ENCODE data around the gene ACCS. TPM values are rescaled to one million over a fixed set of nuclear protein-coding genes. Genes with fewer than 3 reads are reported as not detected.
A peak's percentile ranks its signal among the peaks of the same experiment; 100 is the strongest.

Gene ACCS
- total RNA-seq, 1 donor from 2014 or later: 20.9 TPM

DNA sequence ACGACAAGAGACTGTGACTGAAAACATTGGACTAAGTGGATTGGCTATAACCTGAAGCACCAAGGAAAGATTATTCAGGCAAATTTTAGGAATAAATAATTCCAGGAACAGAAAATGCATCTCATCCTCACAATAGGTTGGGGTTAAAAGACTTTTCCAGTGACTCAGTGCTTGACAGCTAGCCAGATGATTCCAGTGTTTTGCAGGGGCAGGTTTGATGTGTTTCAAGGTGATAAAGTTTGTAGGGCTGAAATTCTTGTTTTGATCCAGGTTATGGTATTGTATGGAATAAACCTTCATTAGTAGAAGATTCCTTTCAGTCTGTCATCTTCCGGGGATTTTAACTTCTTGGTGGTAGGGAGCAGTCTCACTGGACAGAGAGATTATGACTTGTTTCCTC is 31.8 kb downstream of the ACCS start:
- peaks cover 0 to 4% (median 0%) of the 10 kb centered on the region in 3 donors for H3K36me3 ChIP-seq (ENCODE audit: control insufficient read depth in 3 of 3, insufficient read depth in 3 of 3, low read length in 3 of 3)
- no peaks in the 10 kb centered on the region for H3K9me3 ChIP-seq (ENCODE audit: control insufficient read depth in 3 of 3, low read length in 3 of 3)
- H3K4me1 ChIP-seq (ENCODE audit: control insufficient read depth in 3 of 3, insufficient read depth in 3 of 3, low read length in 3 of 3): peaks cover 18 to 24% (median 19%) of the 10 kb centered on the region in 3 donors
- no peak overlapping the region for H3K9ac ChIP-seq (ENCODE audit: low read depth in 1 of 3, low read length in 3 of 3)
- no peak overlapping the region for H3K27ac ChIP-seq (ENCODE audit: low read depth, low read length)
- no peak overlapping the region for H3K4me3 ChIP-seq (ENCODE audit: low read length in 3 of 3)
- no peaks in the 10 kb centered on the region for H3K27me3 ChIP-seq (ENCODE audit: control insufficient read depth in 3 of 3, insufficient read depth in 3 of 3, low read length in 3 of 3)

DNA sequence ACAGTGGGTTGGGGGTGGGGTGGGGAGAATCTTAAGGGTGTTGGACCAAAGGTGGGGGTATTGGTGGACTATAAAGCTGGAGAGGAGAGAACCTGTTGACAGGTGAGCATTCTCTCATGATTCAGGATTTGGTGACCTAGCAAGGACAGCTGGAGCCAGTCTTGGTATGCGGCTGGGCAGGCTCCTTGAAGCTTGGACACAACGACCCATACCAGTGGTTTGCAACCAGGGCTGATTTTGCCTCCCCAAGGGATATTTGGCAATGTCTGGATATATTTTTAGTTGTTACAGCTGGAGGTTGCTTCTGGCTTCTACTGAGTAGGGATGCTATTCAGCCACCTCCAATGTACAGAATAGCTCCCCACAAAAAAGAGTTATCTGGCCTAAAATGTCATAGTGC is 35.0 kb downstream of the ACCS start:
- no peaks in the 10 kb centered on the region for H3K9me3 ChIP-seq (ENCODE audit: control insufficient read depth in 3 of 3, low read length in 3 of 3)

GRCh38 chr11:44104481-44105294 is 38.6 kb downstream of the ACCS start:
- H3K4me3 ChIP-seq (ENCODE audit: low read length in 3 of 3): no peak overlapping the region
- peaks cover 7 to 12% (median 11%) of the 10 kb centered on the region in 3 donors for H3K4me1 ChIP-seq (ENCODE audit: control insufficient read depth in 3 of 3, insufficient read depth in 3 of 3, low read length in 3 of 3)
- peaks cover 12 to 19% (median 17%) of the 10 kb centered on the region in 3 donors for H3K36me3 ChIP-seq (ENCODE audit: control insufficient read depth in 3 of 3, insufficient read depth in 3 of 3, low read length in 3 of 3)
- H3K27me3 ChIP-seq (ENCODE audit: control insufficient read depth in 3 of 3, insufficient read depth in 3 of 3, low read length in 3 of 3): no peaks in the 10 kb centered on the region
- H3K9ac ChIP-seq (ENCODE audit: low read depth in 1 of 3, low read length in 3 of 3): no peak overlapping the region
- no peaks in the 10 kb centered on the region for H3K9me3 ChIP-seq (ENCODE audit: control insufficient read depth in 3 of 3, low read length in 3 of 3)
- no peak overlapping the region for H3K27ac ChIP-seq (ENCODE audit: low read depth, low read length)

More for the DNA sequence above, 35.0 kb downstream of the ACCS start:
- Histone ChIP-seq H3K4me1 (ENCODE audit: control insufficient read depth in 3 of 3, insufficient read depth in 3 of 3, low read length in 3 of 3) (peaks cover 13 to 20% (median 17%) of the 10 kb centered on the region in 3 donors), H3K27ac (ENCODE audit: low read depth, low read length) (no peak overlapping the region), H3K27me3 (ENCODE audit: control insufficient read depth in 3 of 3, insufficient read depth in 3 of 3, low read length in 3 of 3) (no peaks in the 10 kb centered on the region), H3K36me3 (ENCODE audit: control insufficient read depth in 3 of 3, insufficient read depth in 3 of 3, low read length in 3 of 3) (peaks cover 0 to 4% (median 0%) of the 10 kb centered on the region in 3 donors), H3K4me3 (ENCODE audit: low read length in 3 of 3) (no peak overlapping the region), H3K9ac (ENCODE audit: low read depth in 1 of 3, low read length in 3 of 3) (peak overlapping the region in 1 of 3 donors; percentile 20)

- H3K27me3 ChIP-seq (ENCODE audit: control insufficient read depth in 3 of 3, insufficient read depth in 3 of 3, low read length in 3 of 3): no peaks in the 10 kb centered on the region
- no peak overlapping the region for H3K4me3 ChIP-seq (ENCODE audit: low read length in 3 of 3)
Measured at GRCh38 chr11:44108260-44108659, 42.2 kb downstream of the ACCS start.

DNA sequence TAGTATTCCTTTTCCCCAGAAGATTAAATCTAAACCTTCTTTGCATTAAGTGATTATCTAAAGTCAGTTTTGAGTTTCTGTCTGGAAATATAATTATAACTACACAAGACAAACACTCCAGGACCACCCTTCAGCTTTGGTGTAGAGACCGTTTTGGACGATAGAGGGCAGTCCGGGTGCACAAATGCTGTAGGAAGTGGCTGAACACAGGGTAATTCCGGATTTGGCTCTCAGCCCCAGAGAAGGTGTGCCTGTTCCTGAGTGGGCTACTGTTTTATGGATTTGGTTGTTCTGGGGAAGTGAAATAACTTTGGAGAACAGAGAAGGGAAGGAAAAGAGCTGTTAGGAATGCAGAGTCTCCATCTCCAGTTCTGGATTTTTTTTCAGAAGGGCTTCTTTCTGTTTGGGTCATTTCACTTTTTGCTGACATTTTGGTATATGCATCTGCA is 44.2 kb downstream of the ACCS start:
- no peak overlapping the region for H3K27ac ChIP-seq (ENCODE audit: low read depth, low read length)
- H3K9me3 ChIP-seq (ENCODE audit: control insufficient read depth in 3 of 3, low read length in 3 of 3): no peaks in the 10 kb centered on the region
- H3K36me3 ChIP-seq (ENCODE audit: control insufficient read depth in 3 of 3, insufficient read depth in 3 of 3, low read length in 3 of 3): peaks cover 13 to 36% (median 30%) of the 10 kb centered on the region in 3 donors
- no peak overlapping the region for H3K9ac ChIP-seq (ENCODE audit: low read depth in 1 of 3, low read length in 3 of 3)
- no peak overlapping the region for H3K4me3 ChIP-seq (ENCODE audit: low read length in 3 of 3)
- peaks cover 9 to 26% (median 20%) of the 10 kb centered on the region in 3 donors for H3K4me1 ChIP-seq (ENCODE audit: control insufficient read depth in 3 of 3, insufficient read depth in 3 of 3, low read length in 3 of 3)
- H3K27me3 ChIP-seq (ENCODE audit: control insufficient read depth in 3 of 3, insufficient read depth in 3 of 3, low read length in 3 of 3): no peaks in the 10 kb centered on the region

More at GRCh38 chr11:44108260-44108659, 42.2 kb downstream of the ACCS start:
- no peak overlapping the region for H3K9ac ChIP-seq (ENCODE audit: low read depth in 1 of 3, low read length in 3 of 3)
- no peaks in the 10 kb centered on the region for H3K9me3 ChIP-seq (ENCODE audit: control insufficient read depth in 3 of 3, low read length in 3 of 3)
- H3K27ac ChIP-seq (ENCODE audit: low read depth, low read length): no peak overlapping the region
- peaks cover 9 to 16% (median 14%) of the 10 kb centered on the region in 3 donors for H3K4me1 ChIP-seq (ENCODE audit: control insufficient read depth in 3 of 3, insufficient read depth in 3 of 3, low read length in 3 of 3)
- H3K36me3 ChIP-seq (ENCODE audit: control insufficient read depth in 3 of 3, insufficient read depth in 3 of 3, low read length in 3 of 3): peaks cover 13 to 25% (median 16%) of the 10 kb centered on the region in 3 donors

DNA sequence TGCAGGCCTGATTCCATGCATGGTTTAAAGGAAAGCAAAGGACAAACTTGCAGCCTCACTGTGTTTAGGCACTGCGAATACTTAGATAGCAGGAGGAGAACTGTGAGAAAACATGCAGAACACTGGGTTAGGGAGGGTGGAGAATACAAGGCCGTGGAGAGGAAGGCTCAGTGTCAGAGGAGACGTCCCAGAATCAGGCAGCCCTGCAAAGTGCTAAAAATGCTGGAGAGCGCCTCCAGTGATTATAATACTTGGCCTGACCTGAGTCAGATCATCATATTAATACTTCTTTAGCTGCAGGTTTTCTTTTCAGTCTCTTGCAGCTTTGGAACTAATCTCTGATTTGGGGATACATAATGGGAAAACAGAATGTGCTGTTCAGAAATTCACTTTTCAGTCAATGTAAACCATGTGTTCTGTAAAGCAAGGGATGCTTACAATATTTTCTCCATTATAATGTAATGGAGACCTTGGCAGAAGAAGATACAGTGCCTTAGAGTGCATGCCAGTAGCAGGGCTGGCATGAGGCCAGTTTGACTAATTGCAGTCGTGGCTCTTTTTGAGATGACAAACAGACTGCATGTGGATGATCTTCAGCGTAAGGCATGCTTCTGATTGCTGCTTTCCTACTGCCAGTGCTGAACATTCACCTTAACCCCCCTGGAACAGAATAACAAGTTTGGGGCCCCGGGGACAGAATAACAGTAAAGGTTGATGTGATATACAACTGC is 46.2 kb downstream of the ACCS start:
- peaks cover 13 to 37% (median 34%) of the 10 kb centered on the region in 3 donors for H3K36me3 ChIP-seq (ENCODE audit: control insufficient read depth in 3 of 3, insufficient read depth in 3 of 3, low read length in 3 of 3)
- H3K27ac ChIP-seq (ENCODE audit: low read depth, low read length): no peak overlapping the region
- H3K27me3 ChIP-seq (ENCODE audit: control insufficient read depth in 3 of 3, insufficient read depth in 3 of 3, low read length in 3 of 3): no peaks in the 10 kb centered on the region
- peaks cover 9 to 30% (median 23%) of the 10 kb centered on the region in 3 donors for H3K4me1 ChIP-seq (ENCODE audit: control insufficient read depth in 3 of 3, insufficient read depth in 3 of 3, low read length in 3 of 3)
- H3K9ac ChIP-seq (ENCODE audit: low read depth in 1 of 3, low read length in 3 of 3): peak overlapping the region in 2 of 3 donors; percentile 9 to 47
- no peaks in the 10 kb centered on the region for H3K9me3 ChIP-seq (ENCODE audit: control insufficient read depth in 3 of 3, low read length in 3 of 3)
- H3K4me3 ChIP-seq (ENCODE audit: low read length in 3 of 3): no peak overlapping the region

DNA sequence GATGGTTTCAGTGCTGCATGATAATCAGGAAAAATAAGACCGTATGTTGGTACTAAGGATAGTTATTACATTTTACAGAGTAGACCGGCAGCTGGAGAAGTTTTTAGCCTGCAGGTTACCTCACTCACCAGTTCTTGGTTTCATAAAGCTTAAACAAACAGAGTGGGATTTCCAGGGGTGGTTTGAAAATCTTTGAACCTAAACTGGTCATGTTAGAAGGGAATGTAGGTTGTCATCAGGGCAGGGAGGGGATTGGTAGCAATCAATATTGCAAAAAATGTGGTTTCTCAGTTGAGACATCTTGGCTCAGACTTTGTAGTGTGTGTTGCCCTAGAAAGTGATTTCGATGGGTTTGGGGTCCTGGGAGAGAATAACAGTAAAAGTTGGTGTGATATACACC is 46.9 kb downstream of the ACCS start:
- Histone ChIP-seq H3K36me3 (ENCODE audit: control insufficient read depth in 3 of 3, insufficient read depth in 3 of 3, low read length in 3 of 3) (peaks cover 9 to 33% (median 31%) of the 10 kb centered on the region in 3 donors), H3K9ac (ENCODE audit: low read depth in 1 of 3, low read length in 3 of 3) (peak overlapping the region in 1 of 3 donors; percentile 9), H3K4me3 (ENCODE audit: low read length in 3 of 3) (no peak overlapping the region), H3K4me1 (ENCODE audit: control insufficient read depth in 3 of 3, insufficient read depth in 3 of 3, low read length in 3 of 3) (peaks cover 9 to 30% (median 23%) of the 10 kb centered on the region in 3 donors), H3K9me3 (ENCODE audit: control insufficient read depth in 3 of 3, low read length in 3 of 3) (no peaks in the 10 kb centered on the region), H3K27me3 (ENCODE audit: control insufficient read depth in 3 of 3, insufficient read depth in 3 of 3, low read length in 3 of 3) (no peaks in the 10 kb centered on the region), H3K27ac (ENCODE audit: low read depth, low read length) (no peak overlapping the region)

- Histone ChIP-seq H3K4me3 (ENCODE audit: low read length in 3 of 3) (no peak overlapping the region), H3K27me3 (ENCODE audit: control insufficient read depth in 3 of 3, insufficient read depth in 3 of 3, low read length in 3 of 3) (no peaks in the 10 kb centered on the region), H3K36me3 (ENCODE audit: control insufficient read depth in 3 of 3, insufficient read depth in 3 of 3, low read length in 3 of 3) (peaks cover 5 to 29% (median 27%) of the 10 kb centered on the region in 3 donors), H3K4me1 (ENCODE audit: control insufficient read depth in 3 of 3, insufficient read depth in 3 of 3, low read length in 3 of 3) (peaks cover 9 to 30% (median 23%) of the 10 kb centered on the region in 3 donors), H3K9me3 (ENCODE audit: control insufficient read depth in 3 of 3, low read length in 3 of 3) (no peaks in the 10 kb centered on the region), H3K9ac (ENCODE audit: low read depth in 1 of 3, low read length in 3 of 3) (no peak overlapping the region), H3K27ac (ENCODE audit: low read depth, low read length) (no peak overlapping the region)
Measured at GRCh38 chr11:44113572-44113971, 47.5 kb downstream of the ACCS start.

GRCh38 chr11:44116234-44116830 is 50.3 kb downstream of the ACCS start:
- Histone ChIP-seq H3K4me1 (ENCODE audit: control insufficient read depth in 3 of 3, insufficient read depth in 3 of 3, low read length in 3 of 3) (peaks cover 14 to 43% (median 36%) of the 10 kb centered on the region in 3 donors), H3K9ac (ENCODE audit: low read depth in 1 of 3, low read length in 3 of 3) (no peak overlapping the region), H3K4me3 (ENCODE audit: low read length in 3 of 3) (no peak overlapping the region), H3K27ac (ENCODE audit: low read depth, low read length) (peak overlapping the region; percentile 66), H3K27me3 (ENCODE audit: control insufficient read depth in 3 of 3, insufficient read depth in 3 of 3, low read length in 3 of 3) (no peaks in the 10 kb centered on the region), H3K36me3 (ENCODE audit: control insufficient read depth in 3 of 3, insufficient read depth in 3 of 3, low read length in 3 of 3) (peaks cover 0 to 24% (median 17%) of the 10 kb centered on the region in 3 donors), H3K9me3 (ENCODE audit: control insufficient read depth in 3 of 3, low read length in 3 of 3) (no peaks in the 10 kb centered on the region)

Data from skeletal muscle tissue (tissue), 4 donors.